HCT116 (cell line): Measurements from ENCODE around the gene DPYSL4. TPM values are rescaled to one million over a fixed set of nuclear protein-coding genes. Genes with fewer than 3 reads are reported as not detected.

Source experiments
- ATAC-seq: fragments of 200-7000 bp; cut with Tn5 transposase; 2 replicates; pipeline ENCODE4 v1.9.1; 2020; ENCODE audit warnings: mild to moderate bottlenecking, moderate library complexity
- BruUV-seq: library from RNA; stranded (reverse); fragments of 400-500 nt; replicated peaks from 2 replicates; lab custom pipeline; 2021; lab: Mats Ljungman, UMichigan
- CTCF ChIA-PET: fragments of 300-600 bp; sonication (Branson Sonifier 250); formaldehyde crosslinking; loops from one replicate; lab custom pipeline; 2021; ENCODE audit warnings: antibody characterized with exemption; lab: Charles Lee
- POLR2A ChIA-PET: fragments of 300-600, 350-600 bp; sonication (Branson Sonifier 250); formaldehyde crosslinking; loops from one replicate; lab custom pipeline; 2021; ENCODE audit warnings: antibody characterized with exemption; lab: Charles Lee
- RAD21 ChIA-PET, 2 experiments: fragments of 300-600 bp; sonication (Branson Sonifier 250); formaldehyde crosslinking; loops; one replicate each; lab custom pipeline; 2023; ENCODE audit warnings: low total read pairs in 2 of 2; ENCODE audit not compliant: uncharacterized antibody in 2 of 2, unreplicated experiment in 2 of 2, low non-redundant PET in 1 of 2; lab: Charles Lee
- DNase-seq: peaks from one replicate; pipeline ENCODE4 v3.0.0-alpha.2; 2010; ENCODE audit warnings: low read depth, low spot score
- H2AFZ ChIP-seq: fragments of 200-600 bp; shearing (Covaris generic), sonication (generic); 2 replicates; pipeline ENCODE4 v1.6.1; 2017; ENCODE audit warnings: low read depth, mixed run types, mixed read lengths, antibody characterized with exemption, low read length; ENCODE audit not compliant: poor library complexity, severe bottlenecking
- H3K27ac ChIP-seq: 2 replicates; pipeline ENCODE4 v1.5.1; 2012; ENCODE audit warnings: low read depth, low read length
- H3K27me3 ChIP-seq: fragments of 200-600 bp; sonication (generic); 2 replicates; pipeline ENCODE4 v1.6.1; 2016; ENCODE audit warnings: mixed run types, low read length, mixed read lengths; ENCODE audit not compliant: insufficient read depth
- H3K36me3 ChIP-seq, 2 experiments: fragments of 200-500 bp in 1 of 2; fragments of 200-600 bp in 1 of 2; sonication (Bioruptor generic) in 1 of 2; sonication (generic) in 1 of 2; 2 replicates each; pipeline versions ENCODE4 v1.5.1 to v1.6.1; 2014 to 2016; ENCODE audit warnings: low read length in 2 of 2, inconsistent platforms in 1 of 2, mixed read lengths in 1 of 2, mixed run types in 1 of 2; ENCODE audit not compliant: insufficient read depth in 2 of 2, control insufficient read depth in 1 of 2
- H3K4me1 ChIP-seq, 2 experiments: fragments of 200-600 bp in 1 of 2; sonication (generic) in 1 of 2; 2 replicates each; pipeline versions ENCODE4 v1.5.1 to v1.6.1; 2012 to 2017; ENCODE audit warnings: low read length in 2 of 2, inconsistent platforms in 1 of 2, mild to moderate bottlenecking in 1 of 2, mixed read lengths in 1 of 2, mixed run types in 1 of 2, moderate library complexity in 1 of 2; ENCODE audit not compliant: insufficient read depth in 2 of 2, control insufficient read depth in 1 of 2
- H3K4me2 ChIP-seq: fragments of 200-600 bp; sonication (generic); 2 replicates; pipeline ENCODE4 v1.6.1; 2017; ENCODE audit warnings: mixed run types, low read length, mixed read lengths
- H3K4me3 ChIP-seq, 2 experiments: fragments of 200-600 bp in 1 of 2; sonication (generic) in 1 of 2; replicated peaks in 1 of 2; 2 replicates each; pipeline ENCODE4 v1.5.1; 2011 to 2016; ENCODE audit warnings: low read length in 2 of 2, control low read depth in 1 of 2, low read depth in 1 of 2, mild to moderate bottlenecking in 1 of 2, mixed read lengths in 1 of 2, mixed run types in 1 of 2
- H3K79me2 ChIP-seq: fragments of 200-600 bp; sonication (generic); 2 replicates; pipeline ENCODE4 v1.6.1; 2017; ENCODE audit warnings: mild to moderate bottlenecking, mixed run types, low read length, moderate library complexity, mixed read lengths; ENCODE audit not compliant: insufficient read depth
- H3K9ac ChIP-seq: fragments of 200-600 bp; sonication (generic); 2 replicates; pipeline ENCODE4 v1.6.1; 2016; ENCODE audit warnings: low read length, mixed read lengths
- H3K9me2 ChIP-seq: fragments of 200-600 bp; sonication (generic), shearing (Covaris generic); 2 replicates; pipeline ENCODE4 v1.6.1; 2017; ENCODE audit warnings: mixed run types, mild to moderate bottlenecking, moderate library complexity; ENCODE audit not compliant: insufficient read depth
- H3K9me3 ChIP-seq, 2 experiments: fragments of 200-500 bp in 1 of 2; fragments of 200-600 bp in 1 of 2; sonication (Bioruptor generic) in 1 of 2; sonication (generic) in 1 of 2; 2 replicates each; pipeline ENCODE4 v1.6.1; 2014 to 2017; ENCODE audit warnings: low read length in 2 of 2, mixed read lengths in 2 of 2, inconsistent platforms in 1 of 2, low read depth in 1 of 2, mild to moderate bottlenecking in 1 of 2, mixed run types in 1 of 2, moderate library complexity in 1 of 2; ENCODE audit not compliant: control insufficient read depth in 1 of 2, insufficient read depth in 1 of 2
- H4K20me1 ChIP-seq: fragments of 200-600 bp; sonication (generic), shearing (Covaris generic); 2 replicates; pipeline ENCODE4 v1.6.1; 2017; ENCODE audit warnings: mixed run types, mild to moderate bottlenecking, moderate library complexity; ENCODE audit not compliant: insufficient read depth
- ATF3 ChIP-seq: IDR thresholded peaks from 2 replicates; pipeline ENCODE4 v1.6.1; 2012
- CBX3 ChIP-seq: IDR thresholded peaks from 2 replicates; pipeline ENCODE4 v1.6.1; 2012; ENCODE audit warnings: low read depth
- CTCF ChIP-seq, 3 experiments: fragments of 200-600 bp in 1 of 3; sonication (generic) in 1 of 3; IDR thresholded peaks in 2 of 3; conservative IDR thresholded peaks in 1 of 3; 2 replicates each; pipeline ENCODE4 v1.5.1; 2012 to 2017; ENCODE audit warnings: low read depth in 2 of 3, low read length in 2 of 3, antibody characterized with exemption in 1 of 3, borderline replicate concordance in 1 of 3, control low read depth in 1 of 3, mild to moderate bottlenecking in 1 of 3, mixed read lengths in 1 of 3, mixed run types in 1 of 3, moderate library complexity in 1 of 3; ENCODE audit not compliant: insufficient read depth in 1 of 3
- EGR1 ChIP-seq: IDR thresholded peaks from 2 replicates; pipeline ENCODE4 v1.6.1; 2012; ENCODE audit warnings: low read depth
- ELF1 ChIP-seq: IDR thresholded peaks from 2 replicates; pipeline ENCODE4 v1.6.1; 2012; ENCODE audit warnings: low read depth, borderline replicate concordance
- EZH2 ChIP-seq: fragments of 200-600 bp; sonication (generic); IDR thresholded peaks from 2 replicates; pipeline ENCODE4 v1.6.1; 2017; ENCODE audit warnings: antibody characterized with exemption, mixed run types
- EZH2phosphoT487 ChIP-seq: fragments of 200-600 bp; IDR thresholded peaks from 2 replicates; pipeline ENCODE4 v1.6.1; 2018; ENCODE audit warnings: antibody characterized with exemption, borderline replicate concordance
- FOSL1 ChIP-seq: IDR thresholded peaks from 2 replicates; pipeline ENCODE4 v1.6.1; 2012; ENCODE audit warnings: low read depth
- MAX ChIP-seq: IDR thresholded peaks from 2 replicates; pipeline ENCODE4 v1.6.1; 2012
- POLR2A ChIP-seq: IDR thresholded peaks from 2 replicates; pipeline ENCODE4 v1.7.0; 2011; ENCODE audit warnings: borderline replicate concordance; ENCODE audit not compliant: insufficient read depth, insufficient read length; ENCODE audit errors: extremely low read depth
- POLR2AphosphoS5 ChIP-seq: IDR thresholded peaks from 2 replicates; pipeline ENCODE4 v1.6.1; 2011; ENCODE audit warnings: mild to moderate bottlenecking, low read depth, low read length, moderate library complexity
- RAD21 ChIP-seq: IDR thresholded peaks from 2 replicates; pipeline ENCODE4 v1.6.1; 2012; ENCODE audit warnings: low read depth, mild to moderate bottlenecking
- REST ChIP-seq: IDR thresholded peaks from 2 replicates; pipeline ENCODE4 v1.6.1; 2012; ENCODE audit warnings: low read depth
- SIN3A ChIP-seq: IDR thresholded peaks from 2 replicates; pipeline ENCODE4 v1.6.1; 2012; ENCODE audit warnings: low read depth
- SP1 ChIP-seq: IDR thresholded peaks from 2 replicates; pipeline ENCODE4 v1.6.1; 2012; ENCODE audit warnings: low read depth
- SRF ChIP-seq: IDR thresholded peaks from 2 replicates; pipeline ENCODE4 v1.6.1; 2012; ENCODE audit warnings: low read depth
- TCF7L2 ChIP-seq: IDR thresholded peaks from 2 replicates; pipeline ENCODE4 v1.7.0; 2011; ENCODE audit warnings: borderline replicate concordance, inconsistent platforms; ENCODE audit not compliant: insufficient read depth, insufficient read length; ENCODE audit errors: extremely low read depth
- YY1 ChIP-seq: IDR thresholded peaks from 2 replicates; pipeline ENCODE4 v1.6.1; 2011; ENCODE audit warnings: low read length, low read depth, moderate library complexity, mild to moderate bottlenecking; ENCODE audit not compliant: insufficient replicate concordance; ENCODE audit errors: extremely low read depth
- ZBTB33 ChIP-seq: IDR thresholded peaks from 2 replicates; pipeline ENCODE4 v1.6.1; 2011; ENCODE audit warnings: mild to moderate bottlenecking, low read length, moderate library complexity; ENCODE audit not compliant: insufficient replicate concordance; ENCODE audit errors: extremely low read depth
- intact Hi-C: fragments of 100-400 bp; cut with micrococcal nuclease; formaldehyde crosslinking; loops from 2 replicates; pipeline ENCODE4 v1.10.0; 2022
- total RNA-seq: library from RNA; stranded (reverse); gene quantifications from one replicate; pipeline ENCODE4 v1.2.1, GENCODE V29; 2021; ENCODE audit not compliant: unreplicated experiment

The DPYSL4 gene
- total RNA-seq, 1 experiment from 2014 or later, result 5.4 TPM

- POLR2A ChIA-PET, result no interaction called here
- no peaks in the 10 kb centered on the region for H3K79me2 ChIP-seq
- no peaks in the 10 kb centered on the region for H4K20me1 ChIP-seq
- ATAC-seq (no peak), DNase-seq (no peak)
- no TSS peak for BruUV-seq
- H3K9me3 ChIP-seq, result no peaks in the 10 kb centered on the region
- H3K4me2 ChIP-seq, result no peak overlapping the region
- H3K36me3 ChIP-seq, result no peaks in the 10 kb centered on the region
- no peak overlapping the region for H2AFZ ChIP-seq
- H3K4me1 ChIP-seq, result no peaks in the 10 kb centered on the region
- RAD21 ChIA-PET, result no interaction called here
- no peak overlapping the region for H3K27ac ChIP-seq
- no peak overlapping the region for H3K4me3 ChIP-seq
- intact Hi-C loops, result no loop called here
- CTCF ChIA-PET, result no interaction called here
- H3K9me2 ChIP-seq, result no peaks in the 10 kb centered on the region
- no peaks in the 10 kb centered on the region for H3K27me3 ChIP-seq
- H3K9ac ChIP-seq, result no peak overlapping the region
- no peak for TF ChIP-seq ATF3
- no peak for TF ChIP-seq REST
- TF ChIP-seq ZBTB33, result no peak
- no peak for TF ChIP-seq MAX
- no peak for TF ChIP-seq EZH2
- TF ChIP-seq CTCF (IDR thresholded peaks at IDR 0.05 in 2 of 3, conservative IDR thresholded peaks at IDR 0.05 in 1 of 3; ENCODE audit: borderline replicate concordance in 1 of 3, insufficient read depth in 1 of 3, low read depth in 2 of 3, low read length in 2 of 3), result no peak
- no peak for TF ChIP-seq EZH2phosphoT487
- no peak for TF ChIP-seq CBX3
- no peak for TF ChIP-seq RAD21
- TF ChIP-seq SIN3A, result no peak
- TF ChIP-seq EGR1, result no peak
- TF ChIP-seq POLR2A, result no peak
- no peak for TF ChIP-seq FOSL1
- TF ChIP-seq TCF7L2, result no peak
- TF ChIP-seq POLR2AphosphoS5, result no peak
- no peak for TF ChIP-seq SP1
- TF ChIP-seq SRF, result no peak
- no peak for TF ChIP-seq ELF1
- no peak for TF ChIP-seq YY1
Observed at GRCh38 chr10:132137111-132138072, 49.4 kb upstream of the DPYSL4 start.
